Measurements from ENCODE around the gene INSR.

The INSR gene

GRCh38 chr19:7294558-7295212, 471 bp upstream of the INSR start:
- DNase-seq = no peak

GRCh38 chr19:7292950-7293761, 1.1 kb downstream of the INSR start:
- no peak for DNase-seq

GRCh38 chr19:7292352-7292949, 1.8 kb downstream of the INSR start:
- no peak for DNase-seq

- no peak for DNase-seq
Measured at GRCh38 chr19:7288977-7289376, 5.2 kb downstream of the INSR start.

- no peak for DNase-seq
Measured at GRCh38 chr19:7288131-7288530, 6.1 kb downstream of the INSR start.

GRCh38 chr19:7287722-7288121, 6.5 kb downstream of the INSR start:
- DNase-seq = no peak

- no peak for DNase-seq
Measured at GRCh38 chr19:7280940-7281666, 13.1 kb downstream of the INSR start.

GRCh38 chr19:7272856-7273578, 21.2 kb downstream of the INSR start:
- no peak for DNase-seq

- DNase-seq = no peak
Measured at GRCh38 chr19:7268705-7269098, 25.5 kb downstream of the INSR start.

- no peak for DNase-seq
Measured at GRCh38 chr19:7267792-7268704, 26.2 kb downstream of the INSR start.

- DNase-seq = no peak
Measured at GRCh38 chr19:7266832-7267231, 27.4 kb downstream of the INSR start.

- no peak for DNase-seq
Measured at GRCh38 chr19:7265963-7266362, 28.3 kb downstream of the INSR start.

GRCh38 chr19:7264858-7265257, 29.4 kb downstream of the INSR start:
- DNase-seq = no peak

- no peak for DNase-seq
Measured at GRCh38 chr19:7263521-7263920, 30.7 kb downstream of the INSR start.

GRCh38 chr19:7263066-7263465, 31.1 kb downstream of the INSR start:
- DNase-seq = no peak

- no peak for DNase-seq
Measured at GRCh38 chr19:7262470-7262869, 31.7 kb downstream of the INSR start.

- no peak for DNase-seq
Measured at GRCh38 chr19:7260161-7260560, 34.1 kb downstream of the INSR start.

- DNase-seq = no peak
Measured at GRCh38 chr19:7258840-7259395, 35.3 kb downstream of the INSR start.

- no peak for DNase-seq
Measured at GRCh38 chr19:7258041-7258839, 36.0 kb downstream of the INSR start.
